HG03064 (cell line): Measurements from ENCODE around the gene CLVS2.

Experiments used
- ATAC-seq: cut with Tn5 transposase; IDR thresholded peaks from one replicate; pipeline ENCODE4 v1.9.1; 2021; ENCODE audit warnings: low read depth; ENCODE audit not compliant: unreplicated experiment

CLVS2 gene

DNA sequence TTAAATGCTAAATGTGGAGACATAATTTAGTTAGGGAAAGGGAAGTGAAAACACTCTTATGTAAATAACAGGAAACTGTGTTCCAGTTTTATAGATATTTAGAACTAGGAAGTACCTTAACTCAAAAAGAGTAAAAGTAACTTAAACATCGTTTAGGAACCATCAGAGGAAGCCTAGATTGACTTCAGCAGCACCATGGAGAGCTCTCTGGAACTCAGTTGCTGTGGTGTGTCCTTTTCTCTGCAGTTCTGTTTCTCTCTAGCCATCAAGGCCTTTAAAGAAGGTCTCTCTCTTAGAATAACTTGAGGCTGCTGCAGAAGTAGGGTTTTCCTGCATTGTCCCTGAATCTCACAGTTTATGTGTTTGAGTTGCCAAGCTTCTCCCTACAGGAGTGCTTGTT is 26.9 kb downstream of the CLVS2 start:
- ATAC-seq = no peak

DNA sequence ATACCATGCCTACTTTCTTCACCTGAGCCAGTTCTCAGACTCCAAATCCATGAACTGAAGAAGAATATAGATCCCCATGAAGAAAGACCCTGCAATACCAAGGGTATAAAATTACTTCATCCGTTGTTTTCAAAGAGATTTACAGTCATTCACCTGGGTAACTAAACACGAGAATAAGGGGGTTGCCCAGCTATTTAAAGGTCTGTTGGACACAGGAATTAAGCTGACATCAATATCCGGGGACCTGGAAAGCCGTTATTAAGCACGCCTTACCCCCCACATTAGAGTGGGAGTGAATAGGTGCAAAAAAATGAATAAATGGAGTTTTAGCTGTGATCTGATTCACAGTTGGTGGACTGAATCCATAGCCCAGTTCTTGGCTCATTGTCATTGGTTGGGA is 28.9 kb downstream of the CLVS2 start:
- ATAC-seq = no peak

DNA sequence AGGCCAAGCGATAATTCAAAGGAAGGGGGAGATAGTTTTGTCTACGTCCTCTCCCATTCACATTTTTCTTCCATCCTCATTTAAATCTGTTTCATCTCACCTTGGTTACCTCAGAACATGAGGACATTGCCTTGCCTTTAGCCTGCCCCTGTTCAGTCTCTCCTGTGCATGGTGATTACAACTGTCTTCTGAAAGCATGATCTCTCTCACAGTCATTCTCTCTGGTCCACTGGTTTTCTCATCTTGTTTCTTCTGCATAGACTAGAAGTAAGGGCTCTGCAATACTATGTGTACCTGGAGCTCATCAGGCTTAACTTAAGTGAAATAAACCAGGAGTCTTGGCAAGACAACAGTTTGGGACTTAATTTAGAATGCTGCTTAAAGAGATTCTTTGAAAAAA is 31.4 kb downstream of the CLVS2 start:
- no peak for ATAC-seq

DNA sequence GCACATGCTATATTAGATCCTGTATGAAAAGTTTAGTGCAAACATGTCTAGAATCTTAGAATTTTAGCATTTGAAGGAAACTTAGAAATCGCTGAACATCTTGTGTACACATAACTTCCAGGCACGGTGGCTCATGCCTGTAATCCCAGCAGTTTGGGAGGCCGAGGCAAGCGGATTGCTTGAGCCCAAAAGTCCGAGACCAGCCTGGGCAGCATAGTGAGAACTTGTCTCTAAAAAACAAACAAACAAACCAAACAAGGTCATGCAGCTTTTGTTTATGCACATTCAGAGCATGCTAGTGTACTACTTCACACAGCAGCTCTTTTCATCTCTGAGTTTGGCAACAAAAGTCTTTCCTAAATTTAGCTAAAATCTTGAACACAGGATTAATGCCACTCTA is 32.2 kb downstream of the CLVS2 start:
- ATAC-seq = no peak

DNA sequence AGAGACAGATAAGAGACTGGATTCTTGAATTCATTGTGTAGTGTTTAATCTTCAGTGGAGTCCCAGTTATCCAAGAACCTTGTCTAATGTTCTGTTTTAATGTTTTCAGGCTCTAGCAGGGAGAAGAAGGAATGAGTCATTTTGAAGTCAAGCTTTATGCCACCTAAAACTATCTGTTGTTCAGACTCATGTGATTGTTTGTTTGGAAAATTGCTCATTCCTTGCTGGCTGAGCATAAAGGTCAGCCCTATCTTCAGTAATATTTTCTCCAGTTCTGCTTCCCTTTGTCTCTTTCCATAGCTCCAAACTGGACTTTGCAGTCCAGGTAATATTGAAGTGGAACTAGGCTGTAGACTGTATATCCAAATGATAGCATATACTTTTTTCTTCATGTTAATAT is 34.2 kb downstream of the CLVS2 start:
- ATAC-seq = no peak

DNA sequence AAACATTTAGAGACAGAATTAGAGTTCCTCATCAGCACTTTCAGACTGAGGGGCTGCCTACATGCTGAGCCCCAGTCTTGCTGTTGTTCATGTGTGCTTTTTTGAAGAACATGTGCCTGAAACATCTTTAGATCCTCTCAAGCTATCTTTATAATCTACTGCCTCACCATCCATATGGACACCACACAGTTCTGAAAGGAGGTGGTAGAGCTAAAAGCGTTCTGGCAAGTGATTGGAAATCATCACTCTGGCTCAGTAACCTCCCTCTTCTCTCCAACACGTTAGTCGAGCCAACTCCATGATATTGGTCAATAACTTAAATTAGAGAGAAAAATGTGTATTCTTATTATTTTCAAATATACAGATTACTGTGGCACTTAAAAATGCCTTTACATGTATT is 40.6 kb downstream of the CLVS2 start:
- no peak for ATAC-seq

DNA sequence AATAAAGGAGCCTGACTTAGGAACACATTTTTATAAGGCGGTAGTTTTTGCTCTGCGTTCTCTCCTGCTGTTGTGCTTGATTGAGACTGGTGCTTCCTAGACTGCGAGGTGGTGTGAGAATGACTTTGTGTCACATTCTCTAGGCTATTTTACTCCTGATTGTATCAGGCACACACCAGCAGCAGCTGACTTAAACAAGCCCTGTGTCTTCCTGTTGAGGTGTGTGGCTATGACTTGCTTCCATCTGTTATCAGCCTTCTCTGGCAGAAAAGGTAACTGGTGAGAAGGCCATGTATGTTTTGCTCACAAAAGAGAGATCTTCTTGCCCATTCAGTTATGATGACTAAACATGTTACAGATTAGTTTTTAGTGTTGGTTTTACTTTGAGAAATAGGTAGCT is 43.4 kb downstream of the CLVS2 start:
- no peak for ATAC-seq

DNA sequence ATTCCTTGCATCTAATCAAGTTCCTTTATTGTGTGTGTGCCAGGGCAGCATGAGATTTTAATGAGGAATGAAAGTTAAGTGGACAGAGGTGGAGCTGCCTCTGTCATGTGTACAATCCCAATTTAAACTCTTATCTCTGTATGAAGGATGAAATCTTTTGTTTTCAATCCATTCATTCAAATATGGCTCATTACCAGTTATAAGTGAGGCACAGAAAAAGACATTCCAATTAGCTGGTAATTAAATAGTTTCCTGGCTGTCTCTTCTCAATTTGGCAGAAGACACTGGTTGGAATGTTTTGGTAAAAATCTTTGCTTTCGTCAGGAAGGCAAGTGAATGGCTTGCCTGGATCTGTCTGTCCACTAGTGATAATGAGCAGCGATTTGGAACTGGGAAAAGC is 46.4 kb downstream of the CLVS2 start:
- no peak for ATAC-seq

DNA sequence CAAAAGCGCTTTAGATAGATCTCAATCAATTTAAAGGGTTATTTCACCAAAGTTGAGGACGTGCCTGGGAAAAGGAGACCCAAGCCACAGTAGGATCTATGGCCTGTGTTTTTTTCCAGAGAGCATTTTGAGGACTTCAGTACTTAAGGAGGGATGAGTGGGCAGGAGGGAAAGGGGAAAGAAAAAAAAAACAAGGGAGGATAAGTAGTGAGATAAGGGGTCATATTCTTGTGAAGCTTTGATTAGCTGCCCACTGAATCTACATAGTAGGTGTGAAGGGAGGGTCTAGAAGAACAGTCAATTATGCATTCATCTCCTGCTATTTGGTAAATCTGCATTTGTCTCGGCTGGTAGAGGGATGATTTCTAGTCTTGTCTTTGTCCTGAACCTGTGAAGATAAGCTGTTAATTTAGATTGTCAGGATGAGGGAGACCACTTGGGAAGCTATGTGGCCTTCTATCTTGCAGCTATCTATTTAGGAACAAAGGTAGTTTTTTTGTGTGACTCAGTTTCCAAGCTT is 48.4 kb downstream of the CLVS2 start:
- ATAC-seq = no peak

DNA sequence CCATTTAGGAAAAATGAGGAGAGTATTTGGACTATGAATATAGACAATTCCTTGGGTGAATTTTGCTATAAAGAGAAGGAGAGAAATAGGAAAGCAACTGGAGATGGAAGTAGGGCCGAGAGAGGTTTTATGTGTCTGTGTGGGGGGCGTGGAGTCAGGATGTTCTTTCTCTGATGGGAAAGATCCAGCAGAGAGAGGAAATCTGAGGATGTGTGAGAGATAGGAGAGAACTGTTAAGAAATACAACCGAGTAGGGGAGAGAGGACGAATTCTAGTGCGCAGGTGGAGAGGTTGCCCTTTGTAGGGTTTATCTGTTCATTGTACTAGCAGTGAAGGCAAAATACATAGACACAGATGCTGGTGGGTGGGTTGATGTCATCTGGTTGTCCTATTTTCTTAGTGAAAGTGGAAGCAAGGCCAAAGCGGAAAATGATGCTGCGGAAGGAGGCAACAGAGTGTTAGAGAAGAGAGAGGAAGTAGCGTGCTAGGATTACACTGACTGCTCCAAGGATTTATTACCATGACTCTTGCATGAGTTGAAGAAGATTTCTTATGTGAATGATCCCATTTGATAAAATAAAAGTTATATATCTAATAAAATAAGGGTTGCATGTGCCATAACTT is 57.7 kb downstream of the CLVS2 start:
- no peak for ATAC-seq

DNA sequence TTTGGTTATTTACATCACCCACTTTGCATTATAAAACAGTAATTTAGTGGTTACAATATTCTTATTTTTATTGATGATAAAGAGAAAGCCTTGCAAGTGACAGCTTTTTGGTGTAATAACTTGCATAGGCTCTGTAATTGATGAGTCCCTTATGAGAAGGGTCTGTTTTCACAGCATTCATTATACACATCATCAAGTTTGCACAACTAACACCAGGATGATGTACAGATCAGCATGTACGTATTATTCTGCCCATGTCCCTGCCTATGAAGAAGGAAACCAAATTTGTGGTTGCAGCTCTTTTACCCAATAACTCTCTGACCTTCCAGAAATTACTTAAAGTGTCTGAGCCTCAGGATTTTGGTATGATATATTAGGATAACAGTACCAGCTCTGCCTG is 59.2 kb downstream of the CLVS2 start:
- ATAC-seq = no peak

DNA sequence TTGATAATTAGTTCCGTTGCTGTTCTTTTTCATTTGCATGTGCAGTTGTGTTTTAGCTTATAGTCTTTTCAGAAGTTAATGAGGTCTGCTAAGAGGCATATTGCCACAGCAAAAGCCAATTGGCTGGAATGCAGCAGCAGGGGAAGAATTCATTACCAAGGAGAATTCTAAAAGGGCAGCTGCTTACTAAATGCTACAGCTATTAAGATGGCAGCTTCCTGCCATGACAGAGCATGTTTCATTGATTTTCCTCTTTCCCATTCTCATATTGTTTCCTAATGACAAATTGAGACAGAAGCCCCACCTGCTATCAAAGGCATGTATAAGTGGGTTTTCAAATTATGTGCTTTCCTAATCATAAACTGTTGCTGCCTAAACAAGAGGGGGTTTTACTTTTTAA is 66.6 kb downstream of the CLVS2 start:
- no peak for ATAC-seq

DNA sequence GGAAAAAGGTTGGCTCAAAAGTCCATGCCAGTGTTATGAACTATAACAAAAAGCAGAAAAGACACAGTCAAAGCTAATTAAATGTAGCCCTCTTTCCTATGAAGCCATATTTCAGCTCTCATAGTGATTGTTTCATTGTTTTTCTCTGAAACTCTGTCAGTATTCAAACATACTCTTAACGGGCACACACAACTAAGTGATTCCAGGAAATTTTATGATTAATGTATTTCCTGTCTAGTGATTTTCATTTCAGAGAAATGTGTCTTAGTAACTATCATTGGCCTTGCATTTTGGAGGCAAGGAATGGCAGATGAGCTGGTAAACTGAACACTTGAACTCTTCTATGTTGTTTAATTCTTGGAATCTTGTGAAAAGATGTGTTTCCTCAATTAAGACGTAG is 68.0 kb downstream of the CLVS2 start:
- no peak for ATAC-seq

DNA sequence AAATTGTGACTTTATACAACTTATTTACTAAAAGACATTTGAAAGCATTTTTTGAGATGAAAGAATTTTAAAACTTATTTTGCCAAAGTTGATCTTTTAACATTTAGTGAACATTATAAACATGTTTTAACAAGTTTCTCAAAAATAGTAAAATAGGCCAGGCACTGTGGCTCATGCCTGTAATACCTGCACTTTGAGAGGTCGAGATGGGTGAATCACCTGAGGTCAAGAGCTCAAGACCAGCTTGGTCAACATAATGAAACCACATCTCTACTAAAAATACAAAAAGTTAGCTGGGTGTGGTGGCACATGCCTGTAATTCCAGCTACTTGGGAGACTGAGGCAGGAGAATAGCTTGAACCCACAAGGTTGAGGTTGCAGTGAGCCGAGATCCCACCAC is 78.6 kb downstream of the CLVS2 start:
- no peak for ATAC-seq

DNA sequence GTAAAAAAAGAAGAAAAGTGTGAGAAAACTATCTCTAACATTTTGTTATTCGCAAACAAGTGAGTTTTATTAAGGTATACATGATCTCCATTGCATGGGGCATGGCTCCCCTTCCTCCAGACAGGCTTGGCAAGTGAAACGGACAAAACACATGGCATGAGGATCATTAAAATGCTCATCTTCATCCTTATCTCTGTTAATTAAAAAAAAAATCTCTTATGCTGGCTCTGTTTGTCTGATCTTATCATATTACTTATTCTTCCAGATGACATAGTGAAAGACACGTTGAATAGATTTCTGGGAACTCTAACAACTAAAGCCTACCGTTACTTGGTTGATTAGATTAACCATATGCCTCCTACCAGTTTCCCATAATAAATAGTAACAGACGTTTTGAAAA is 89.4 kb downstream of the CLVS2 start:
- ATAC-seq = no peak

DNA sequence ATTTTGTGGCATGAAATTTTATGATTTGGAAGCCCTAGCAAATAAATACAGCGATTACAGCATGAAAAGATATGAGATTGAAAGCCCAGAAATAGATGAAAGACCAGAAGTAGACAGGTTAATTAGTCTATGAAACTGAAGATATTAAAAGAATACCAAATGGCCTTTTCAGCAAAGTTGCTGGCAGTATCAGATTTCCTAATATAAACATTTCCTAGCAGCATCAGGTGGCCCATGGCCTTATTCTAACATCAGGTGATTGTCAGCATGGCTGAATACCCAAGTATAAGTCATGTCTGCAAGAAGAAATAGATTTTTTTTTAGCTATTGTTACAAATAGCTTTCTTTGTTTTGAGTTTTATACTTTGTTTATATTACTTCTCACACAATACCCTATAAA is 93.2 kb downstream of the CLVS2 start:
- no peak for ATAC-seq

DNA sequence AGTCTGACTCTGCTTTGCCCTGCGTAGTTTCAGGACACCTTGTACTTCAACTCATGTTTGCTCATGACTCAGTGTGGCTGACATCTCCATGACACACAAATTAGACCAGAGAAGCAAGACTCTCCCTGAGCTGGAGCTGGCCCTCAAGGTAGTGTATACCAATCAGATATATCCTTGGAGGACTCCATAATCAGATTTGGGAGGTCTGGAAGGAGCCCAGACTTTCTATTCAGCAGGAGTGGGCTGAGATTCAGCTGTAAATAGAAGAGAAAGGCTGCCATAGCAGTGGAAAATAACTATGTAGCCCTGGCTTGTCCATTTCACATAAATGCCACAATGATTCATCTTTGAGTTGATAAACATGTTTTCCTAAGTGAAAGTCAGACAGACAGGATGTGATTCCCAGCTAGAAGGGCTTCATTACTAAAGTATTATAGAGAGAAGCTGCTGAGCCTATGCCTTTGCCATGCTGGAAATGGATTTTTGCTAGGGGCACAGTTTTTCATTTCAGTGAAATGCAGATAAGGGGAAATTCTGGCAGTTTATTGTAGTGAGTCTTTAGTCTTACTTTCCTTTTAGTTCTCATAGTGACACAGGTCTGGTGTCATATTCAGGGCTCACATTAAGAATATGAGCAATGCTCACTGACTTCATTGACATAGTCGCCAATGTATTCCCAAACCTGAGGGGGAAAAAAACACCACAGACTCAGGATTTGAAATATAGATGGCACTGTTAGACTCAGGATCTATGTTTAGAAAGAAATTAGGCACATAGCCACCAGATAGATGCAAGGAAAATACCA is 95.3 kb downstream of the CLVS2 start:
- no peak for ATAC-seq

DNA sequence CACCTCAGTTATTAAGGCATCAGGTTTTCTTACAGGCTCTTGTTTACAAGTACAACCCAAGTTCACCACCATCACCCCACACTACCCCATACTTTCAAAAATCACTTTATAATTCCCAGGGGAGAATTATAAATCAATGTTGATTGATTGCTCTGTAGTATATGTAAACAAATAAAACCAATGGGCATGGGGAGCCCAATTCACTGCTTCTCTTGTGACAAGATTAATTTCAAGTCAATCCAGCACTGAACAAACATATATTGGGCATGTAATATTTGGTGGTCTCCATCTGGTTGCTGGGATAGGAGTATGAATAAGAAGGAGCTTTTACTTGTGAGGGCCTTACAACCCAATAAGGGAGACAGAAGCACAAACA is 95.8 kb downstream of the CLVS2 start:
- ATAC-seq = no peak

DNA sequence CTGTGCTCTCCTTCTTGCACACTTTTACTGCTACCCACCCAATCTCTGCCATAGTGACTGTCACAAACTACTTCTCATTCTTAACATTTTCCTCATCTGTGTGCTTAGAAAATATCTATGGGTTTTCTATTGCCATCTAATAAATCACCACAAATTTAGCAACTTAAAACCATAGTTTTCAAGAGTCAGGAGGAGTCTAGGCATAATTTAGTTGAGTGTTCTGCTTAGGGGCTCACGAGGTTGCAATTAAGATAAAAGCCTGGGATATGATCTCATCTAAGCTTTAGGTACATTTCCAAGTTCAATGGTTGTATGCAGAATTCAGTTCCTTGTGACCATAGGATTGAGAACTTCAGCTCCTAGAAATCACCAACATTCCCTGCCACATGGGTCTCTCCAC is 98.8 kb downstream of the CLVS2 start:
- ATAC-seq = no peak

DNA sequence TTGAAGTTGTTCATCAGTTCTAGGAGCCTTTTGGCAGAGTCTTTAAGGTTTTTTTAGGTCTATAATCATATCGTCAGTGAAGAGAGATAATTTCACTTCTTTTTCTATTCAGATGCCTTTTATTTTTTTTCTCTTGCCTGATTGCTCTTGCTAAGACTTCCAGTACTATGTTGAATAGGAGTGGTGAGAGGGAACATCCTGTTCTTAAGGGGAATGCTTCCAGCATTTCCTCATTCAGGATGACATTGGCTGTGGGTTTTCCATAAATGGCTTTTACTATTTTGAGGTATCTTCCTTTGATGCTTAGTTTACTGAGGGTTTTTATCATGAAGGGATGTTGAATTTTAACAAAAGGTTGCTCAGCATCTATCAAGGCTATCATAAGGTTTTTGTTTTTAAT is 109.5 kb downstream of the CLVS2 start:
- no peak for ATAC-seq

DNA sequence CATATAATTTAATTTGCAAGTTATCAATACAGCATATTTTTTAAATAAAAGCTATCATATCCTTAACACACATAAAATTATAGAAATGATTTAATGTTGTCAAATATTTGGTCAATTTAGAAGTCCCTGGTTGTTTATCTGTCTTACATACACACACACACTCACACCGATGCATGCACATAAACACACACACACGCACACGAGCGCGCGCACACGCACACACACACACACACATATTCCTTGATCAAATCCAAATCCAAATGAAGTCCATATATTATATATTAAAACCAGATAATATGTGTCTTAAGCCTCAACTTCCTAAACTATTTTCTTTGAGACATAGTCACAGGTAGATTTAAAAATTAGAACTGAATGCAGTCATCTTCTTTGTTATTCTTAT is 120.3 kb downstream of the CLVS2 start:
- no peak for ATAC-seq

DNA sequence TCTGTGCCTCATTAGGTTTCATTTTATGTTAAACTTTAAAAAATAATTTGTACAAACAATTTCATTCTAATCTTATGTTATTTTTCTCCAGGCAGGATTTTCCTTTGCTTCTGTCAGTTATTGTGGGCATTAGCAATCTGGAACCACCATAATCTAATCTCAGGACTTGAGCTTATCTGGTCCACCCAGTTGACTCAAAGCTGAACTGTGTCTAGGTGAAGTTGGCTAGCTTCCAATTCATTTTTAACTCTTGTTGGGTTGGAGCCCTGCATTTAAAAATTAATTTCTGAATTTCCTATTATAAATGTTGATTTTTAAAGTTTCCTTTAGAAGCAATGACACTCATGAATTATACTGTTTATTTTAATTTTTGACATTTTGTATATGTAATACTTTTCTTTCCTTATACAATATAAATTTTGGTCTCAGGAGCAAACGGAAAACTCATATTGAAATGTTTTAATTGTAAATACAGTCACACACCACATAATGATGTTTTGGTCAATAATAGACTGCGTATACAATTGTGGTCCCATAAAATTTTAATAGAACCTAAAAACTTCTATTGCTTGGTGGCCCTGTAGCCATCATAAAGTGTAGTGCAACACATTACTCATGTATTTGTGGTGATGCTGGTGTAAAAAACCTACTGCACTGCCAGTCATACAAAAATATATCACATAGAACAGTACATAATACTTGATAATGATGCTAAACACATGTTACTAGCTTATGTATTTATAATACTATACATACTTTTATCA is 121.3 kb downstream of the CLVS2 start:
- no peak for ATAC-seq
